GM23338 (cell line): ENCODE data around the gene MATN3. TPM values are rescaled to one million over a fixed set of nuclear protein-coding genes. Genes with fewer than 3 reads are reported as not detected.

Experiments used
- ATAC-seq: fragments of 200-7000 bp; cut with Tn5 transposase; 3 replicates; pipeline ENCODE4 v1.9.1; 2020
- DNase-seq: peaks from one replicate; pipeline ENCODE4 v3.0.0-alpha.2; 2015; ENCODE audit warnings: low spot score
- H2AFZ ChIP-seq: fragments of 200-600 bp; sonication (generic); 2 replicates; pipeline ENCODE4 v1.8.0; 2016; ENCODE audit warnings: antibody characterized with exemption, mild to moderate bottlenecking, moderate library complexity
- H3F3A ChIP-seq: fragments of 200-600 bp; sonication (generic); replicated peaks from 2 replicates; pipeline ENCODE4 v1.8.0; 2017; ENCODE audit warnings: antibody characterized with exemption, mixed run types, low read depth
- H3K27ac ChIP-seq: fragments of 200-600 bp; sonication (generic); 2 replicates; pipeline ENCODE4 v1.6.1; 2016; ENCODE audit warnings: low read depth
- H3K27me3 ChIP-seq: fragments of 200-600 bp; sonication (generic); 2 replicates; pipeline ENCODE4 v1.8.0; 2016; ENCODE audit warnings: mild to moderate bottlenecking, mixed run types, moderate library complexity; ENCODE audit not compliant: insufficient read depth
- H3K36me3 ChIP-seq: fragments of 200-600 bp; sonication (generic); 2 replicates; pipeline ENCODE4 v1.8.0; 2016; ENCODE audit warnings: mild to moderate bottlenecking; ENCODE audit not compliant: insufficient read depth
- H3K4me1 ChIP-seq: fragments of 200-600 bp; sonication (generic); 2 replicates; pipeline ENCODE4 v1.8.0; 2016; ENCODE audit warnings: mild to moderate bottlenecking, moderate library complexity; ENCODE audit not compliant: insufficient read depth
- H3K4me2 ChIP-seq: fragments of 200-600 bp; sonication (generic); 2 replicates; pipeline ENCODE4 v1.7.1; 2017; ENCODE audit warnings: mixed run types
- H3K4me3 ChIP-seq: fragments of 200-600 bp; sonication (generic); 2 replicates; pipeline ENCODE4 v1.6.1; 2016; ENCODE audit warnings: mixed run types
- H3K79me2 ChIP-seq: fragments of 200-600 bp; sonication (generic); replicated peaks from 2 replicates; pipeline ENCODE4 v1.8.0; 2017; ENCODE audit warnings: mild to moderate bottlenecking; ENCODE audit not compliant: insufficient read depth
- H3K9me2 ChIP-seq: fragments of 200-600 bp; sonication (generic); 2 replicates; pipeline ENCODE4 v1.8.0; 2017; ENCODE audit not compliant: insufficient read depth
- H4K20me1 ChIP-seq: fragments of 200-600 bp; sonication (generic); replicated peaks from 2 replicates; pipeline ENCODE4 v1.8.0; 2017; ENCODE audit warnings: mild to moderate bottlenecking; ENCODE audit not compliant: insufficient read depth
- H3K27ac Mint-ChIP-seq: 2 replicates; pipeline ENCODE4 v1.8.0; 2020; ENCODE audit warnings: inconsistent platforms, mild to moderate bottlenecking, moderate library complexity, mixed read lengths
- H3K27me3 Mint-ChIP-seq: 3 replicates; pipeline ENCODE4 v1.8.0; 2022; ENCODE audit warnings: low read depth, mild to moderate bottlenecking, moderate library complexity, mixed read lengths, inconsistent platforms; ENCODE audit not compliant: insufficient read depth, poor library complexity
- H3K36me3 Mint-ChIP-seq: 3 replicates; pipeline ENCODE4 v1.8.0; 2021; ENCODE audit warnings: low read depth, mild to moderate bottlenecking, inconsistent platforms, moderate library complexity, mixed read lengths
- H3K4me1 Mint-ChIP-seq: 3 replicates; pipeline ENCODE4 v1.8.0; 2020; ENCODE audit warnings: mild to moderate bottlenecking, inconsistent platforms, mixed read lengths
- H3K4me3 Mint-ChIP-seq: 3 replicates; pipeline ENCODE4 v1.8.0; 2021; ENCODE audit warnings: moderate library complexity, mild to moderate bottlenecking, inconsistent platforms, mixed read lengths
- H3K9me3 Mint-ChIP-seq: 3 replicates; pipeline ENCODE4 v1.8.0; 2020; ENCODE audit warnings: moderate library complexity, mild to moderate bottlenecking, inconsistent platforms, mixed read lengths
- CREB1 ChIP-seq: fragments of 250-450 bp; sonication (Bioruptor Pico); IDR thresholded peaks from 2 replicates; pipeline ENCODE4 v1.5.0; 2020; ENCODE audit warnings: low read depth, mild to moderate bottlenecking, moderate library complexity
- ETS1 ChIP-seq: IDR thresholded peaks from 2 replicates; pipeline ENCODE4 v1.6.1; 2016; ENCODE audit warnings: antibody characterized with exemption
- JUNB ChIP-seq: IDR thresholded peaks from one replicate; pipeline ENCODE4 v1.6.1; 2016; ENCODE audit warnings: antibody characterized with exemption; ENCODE audit not compliant: unreplicated experiment
- POLR2AphosphoS5 ChIP-seq: IDR thresholded peaks from 2 replicates; pipeline ENCODE4 v1.6.1; 2016; ENCODE audit warnings: antibody characterized with exemption, low read depth
- REST ChIP-seq: IDR thresholded peaks from one replicate; pipeline ENCODE4 v1.6.1; 2018; ENCODE audit warnings: antibody characterized with exemption; ENCODE audit not compliant: unreplicated experiment
- ZNF331 ChIP-seq: fragments of 250-450 bp; sonication (Bioruptor Pico); IDR thresholded peaks from 2 replicates; pipeline ENCODE4 v1.5.0; 2020; ENCODE audit warnings: low read depth, mild to moderate bottlenecking, moderate library complexity
- polyA plus RNA-seq: library from polyadenylated mRNA; unstranded; fragments of >200 nt; fragmentation: Nextera tagmentation; extraction: Ambion mirVana; gene quantifications from 2 replicates; pipeline ENCODE4 v1.2.1, GENCODE V29; 2016
- total RNA-seq: library from RNA; depleted of rRNA; stranded (reverse); fragments of >200 nt; shearing (Covaris generic); gene quantifications from 2 replicates; pipeline ENCODE4 v1.2.3, GENCODE V29; 2014
- TF ChIP-seq, protein P1 (sequence below): fragments of 250-450 bp; sonication (Bioruptor Pico); IDR thresholded peaks from 2 replicates; pipeline ENCODE4 v1.5.0; 2020; ENCODE audit warnings: mild to moderate bottlenecking, moderate library complexity
- TF ChIP-seq, protein P2 (sequence below), 2 experiments: fragments of 200-600 bp in 1 of 2; sonication (generic) in 1 of 2; conservative IDR thresholded peaks; 2 replicates each; pipeline versions ENCODE4 v1.5.1 to v1.6.1; 2016 to 2017; ENCODE audit warnings: antibody characterized with exemption in 2 of 2, low read depth in 2 of 2, mild to moderate bottlenecking in 2 of 2, moderate library complexity in 1 of 2

The MATN3 gene
- total and polyA plus RNA-seq, 2 experiments from 2014 or later: 4.6 to 6.4 TPM

DNA sequence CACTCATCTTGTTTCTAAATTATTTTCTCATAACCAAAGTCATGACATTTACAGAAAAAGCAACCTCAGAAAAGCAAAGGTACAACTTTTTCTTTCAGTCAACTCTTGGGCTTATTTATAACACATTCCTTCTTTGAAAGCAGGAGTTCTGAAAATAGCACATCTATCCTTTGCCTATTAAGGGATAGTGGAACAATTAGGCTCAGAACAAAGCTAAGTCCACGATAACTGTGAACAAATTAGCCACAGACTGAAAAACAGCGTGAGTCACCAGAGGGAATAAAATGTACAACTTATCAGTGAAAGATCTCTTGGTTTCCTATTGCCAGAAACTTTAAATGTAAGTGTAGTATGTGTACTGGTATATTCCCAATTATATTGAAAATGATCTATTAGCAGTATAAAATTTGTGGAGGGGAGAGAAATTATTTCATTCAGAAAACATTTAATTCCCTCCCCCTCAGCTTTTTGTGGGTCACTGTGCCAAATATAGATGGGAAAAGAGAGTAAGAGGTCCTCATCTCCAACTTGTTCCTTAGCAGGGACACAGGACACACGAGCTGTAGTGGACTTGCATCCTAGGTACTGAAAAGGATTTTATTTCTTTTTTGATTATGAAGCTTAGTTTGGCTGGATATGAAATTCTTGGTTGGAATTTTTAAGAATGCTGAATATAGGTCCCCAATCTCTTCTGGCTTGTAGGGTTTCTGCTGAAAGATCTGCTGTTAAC is 15.4 kb upstream of the MATN3 start:
- no peaks in the 10 kb centered on the region for H3F3A ChIP-seq
- no peak overlapping the region for H3K4me3 ChIP-seq
- Mint-ChIP-seq H3K27me3 (no peaks in the 10 kb centered on the region), H3K27ac (no peak overlapping the region), H3K9me3 (peaks cover 2% of the 10 kb centered on the region; the same call in 1 of the 3 replicates), H3K4me3 (no peak overlapping the region), H3K4me1 (no peaks in the 10 kb centered on the region), H3K36me3 (peaks cover 44% of the 10 kb centered on the region)
- H3K4me2 ChIP-seq: no peak overlapping the region
- H3K9me2 ChIP-seq: no peaks in the 10 kb centered on the region
- H4K20me1 ChIP-seq: peaks cover 7% of the 10 kb centered on the region
- H3K27me3 ChIP-seq: no peaks in the 10 kb centered on the region
- H3K4me1 ChIP-seq: no peaks in the 10 kb centered on the region
- TF ChIP-seq CREB1 (CRISPR knock-in tag): no peak
- TF ChIP-seq ETS1: no peak
- no peak for TF ChIP-seq ZNF331
- TF ChIP-seq JUNB: no peak
- TF ChIP-seq, protein P1, sequence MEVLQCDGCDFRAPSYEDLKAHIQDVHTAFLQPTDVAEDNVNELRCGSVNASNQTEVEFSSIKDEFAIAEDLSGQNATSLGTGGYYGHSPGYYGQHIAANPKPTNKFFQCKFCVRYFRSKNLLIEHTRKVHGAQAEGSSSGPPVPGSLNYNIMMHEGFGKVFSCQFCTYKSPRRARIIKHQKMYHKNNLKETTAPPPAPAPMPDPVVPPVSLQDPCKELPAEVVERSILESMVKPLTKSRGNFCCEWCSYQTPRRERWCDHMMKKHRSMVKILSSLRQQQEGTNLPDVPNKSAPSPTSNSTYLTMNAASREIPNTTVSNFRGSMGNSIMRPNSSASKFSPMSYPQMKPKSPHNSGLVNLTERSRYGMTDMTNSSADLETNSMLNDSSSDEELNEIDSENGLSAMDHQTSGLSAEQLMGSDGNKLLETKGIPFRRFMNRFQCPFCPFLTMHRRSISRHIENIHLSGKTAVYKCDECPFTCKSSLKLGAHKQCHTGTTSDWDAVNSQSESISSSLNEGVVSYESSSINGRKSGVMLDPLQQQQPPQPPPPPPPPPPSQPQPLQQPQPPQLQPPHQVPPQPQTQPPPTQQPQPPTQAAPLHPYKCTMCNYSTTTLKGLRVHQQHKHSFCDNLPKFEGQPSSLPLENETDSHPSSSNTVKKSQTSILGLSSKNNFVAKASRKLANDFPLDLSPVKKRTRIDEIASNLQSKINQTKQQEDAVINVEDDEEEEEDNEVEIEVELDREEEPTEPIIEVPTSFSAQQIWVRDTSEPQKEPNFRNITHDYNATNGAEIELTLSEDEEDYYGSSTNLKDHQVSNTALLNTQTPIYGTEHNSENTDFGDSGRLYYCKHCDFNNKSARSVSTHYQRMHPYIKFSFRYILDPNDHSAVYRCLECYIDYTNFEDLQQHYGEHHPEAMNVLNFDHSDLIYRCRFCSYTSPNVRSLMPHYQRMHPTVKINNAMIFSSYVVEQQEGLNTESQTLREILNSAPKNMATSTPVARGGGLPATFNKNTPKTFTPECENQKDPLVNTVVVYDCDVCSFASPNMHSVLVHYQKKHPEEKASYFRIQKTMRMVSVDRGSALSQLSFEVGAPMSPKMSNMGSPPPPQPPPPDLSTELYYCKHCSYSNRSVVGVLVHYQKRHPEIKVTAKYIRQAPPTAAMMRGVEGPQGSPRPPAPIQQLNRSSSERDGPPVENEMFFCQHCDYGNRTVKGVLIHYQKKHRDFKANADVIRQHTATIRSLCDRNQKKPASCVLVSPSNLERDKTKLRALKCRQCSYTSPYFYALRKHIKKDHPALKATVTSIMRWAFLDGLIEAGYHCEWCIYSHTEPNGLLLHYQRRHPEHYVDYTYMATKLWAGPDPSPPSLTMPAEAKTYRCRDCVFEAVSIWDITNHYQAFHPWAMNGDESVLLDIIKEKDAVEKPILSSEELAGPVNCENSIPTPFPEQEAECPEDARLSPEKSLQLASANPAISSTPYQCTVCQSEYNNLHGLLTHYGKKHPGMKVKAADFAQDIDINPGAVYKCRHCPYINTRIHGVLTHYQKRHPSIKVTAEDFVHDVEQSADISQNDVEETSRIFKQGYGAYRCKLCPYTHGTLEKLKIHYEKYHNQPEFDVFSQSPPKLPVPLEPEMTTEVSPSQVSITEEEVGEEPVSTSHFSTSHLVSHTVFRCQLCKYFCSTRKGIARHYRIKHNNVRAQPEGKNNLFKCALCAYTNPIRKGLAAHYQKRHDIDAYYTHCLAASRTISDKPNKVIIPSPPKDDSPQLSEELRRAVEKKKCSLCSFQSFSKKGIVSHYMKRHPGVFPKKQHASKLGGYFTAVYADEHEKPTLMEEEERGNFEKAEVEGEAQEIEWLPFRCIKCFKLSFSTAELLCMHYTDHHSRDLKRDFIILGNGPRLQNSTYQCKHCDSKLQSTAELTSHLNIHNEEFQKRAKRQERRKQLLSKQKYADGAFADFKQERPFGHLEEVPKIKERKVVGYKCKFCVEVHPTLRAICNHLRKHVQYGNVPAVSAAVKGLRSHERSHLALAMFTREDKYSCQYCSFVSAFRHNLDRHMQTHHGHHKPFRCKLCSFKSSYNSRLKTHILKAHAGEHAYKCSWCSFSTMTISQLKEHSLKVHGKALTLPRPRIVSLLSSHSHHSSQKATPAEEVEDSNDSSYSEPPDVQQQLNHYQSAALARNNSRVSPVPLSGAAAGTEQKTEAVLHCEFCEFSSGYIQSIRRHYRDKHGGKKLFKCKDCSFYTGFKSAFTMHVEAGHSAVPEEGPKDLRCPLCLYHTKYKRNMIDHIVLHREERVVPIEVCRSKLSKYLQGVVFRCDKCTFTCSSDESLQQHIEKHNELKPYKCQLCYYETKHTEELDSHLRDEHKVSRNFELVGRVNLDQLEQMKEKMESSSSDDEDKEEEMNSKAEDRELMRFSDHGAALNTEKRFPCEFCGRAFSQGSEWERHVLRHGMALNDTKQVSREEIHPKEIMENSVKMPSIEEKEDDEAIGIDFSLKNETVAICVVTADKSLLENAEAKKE: no peak
- TF ChIP-seq POLR2AphosphoS5: no peak
- TF ChIP-seq, protein P2, sequence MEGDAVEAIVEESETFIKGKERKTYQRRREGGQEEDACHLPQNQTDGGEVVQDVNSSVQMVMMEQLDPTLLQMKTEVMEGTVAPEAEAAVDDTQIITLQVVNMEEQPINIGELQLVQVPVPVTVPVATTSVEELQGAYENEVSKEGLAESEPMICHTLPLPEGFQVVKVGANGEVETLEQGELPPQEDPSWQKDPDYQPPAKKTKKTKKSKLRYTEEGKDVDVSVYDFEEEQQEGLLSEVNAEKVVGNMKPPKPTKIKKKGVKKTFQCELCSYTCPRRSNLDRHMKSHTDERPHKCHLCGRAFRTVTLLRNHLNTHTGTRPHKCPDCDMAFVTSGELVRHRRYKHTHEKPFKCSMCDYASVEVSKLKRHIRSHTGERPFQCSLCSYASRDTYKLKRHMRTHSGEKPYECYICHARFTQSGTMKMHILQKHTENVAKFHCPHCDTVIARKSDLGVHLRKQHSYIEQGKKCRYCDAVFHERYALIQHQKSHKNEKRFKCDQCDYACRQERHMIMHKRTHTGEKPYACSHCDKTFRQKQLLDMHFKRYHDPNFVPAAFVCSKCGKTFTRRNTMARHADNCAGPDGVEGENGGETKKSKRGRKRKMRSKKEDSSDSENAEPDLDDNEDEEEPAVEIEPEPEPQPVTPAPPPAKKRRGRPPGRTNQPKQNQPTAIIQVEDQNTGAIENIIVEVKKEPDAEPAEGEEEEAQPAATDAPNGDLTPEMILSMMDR (conservative IDR thresholded peaks at IDR 0.05; ENCODE audit: low read depth in 2 of 2): no peak
- TF ChIP-seq REST: no peak
- no peak for ATAC-seq
- DNase-seq: no peak
- H3K36me3 ChIP-seq: peaks cover 25% of the 10 kb centered on the region
- no peak overlapping the region for H2AFZ ChIP-seq
- H3K27ac ChIP-seq: no peak overlapping the region
- no peaks in the 10 kb centered on the region; the same call in 1 of the 2 replicates for H3K79me2 ChIP-seq
